Right lobe of liver (tissue), 6 donors: ENCODE measurements around the gene CTPS2. TPM values are rescaled to one million over a fixed set of nuclear protein-coding genes. Genes with fewer than 3 reads are reported as not detected.
"Not testable (repeated sequence)": the region's sequence is repeated elsewhere in the genome, so short reads cannot be mapped to it uniquely, and the experiment has no call there.

Experiments used
- ATAC-seq, 4 donors: fragments of 200-7000 bp; cut with Tn5 transposase; one replicate each; pipeline ENCODE4 v1.9.1; 2020; ENCODE audit warnings: mild to moderate bottlenecking in 4 of 4, moderate library complexity in 4 of 4
- DNase-seq, 3 donors: peaks; one replicate each; pipeline ENCODE4 v3.0.0-alpha.2; 2020
- H3K27ac ChIP-seq, 3 donors: fragments of 200-600 bp; one replicate each; pipeline ENCODE4 v1.8.0; 2022
- H3K27me3 ChIP-seq, 2 donors: fragments of 200-600 bp; one replicate each; pipeline ENCODE4 v1.8.0; 2022
- H3K36me3 ChIP-seq, 4 donors: fragments of 200-600 bp; sonication (generic) in 1 of 4; one replicate each; pipeline versions ENCODE4 v1.5.1 to v1.8.0; 2017 to 2022; ENCODE audit warnings: control low read depth in 1 of 4
- H3K4me1 ChIP-seq, 4 donors: fragments of 200-600 bp; sonication (generic) in 1 of 4; one replicate each; pipeline versions ENCODE4 v1.5.1 to v1.8.0; 2017 to 2022; ENCODE audit warnings: control low read depth in 1 of 4
- H3K4me3 ChIP-seq, 3 donors: fragments of 200-600 bp; one replicate each; pipeline ENCODE4 v1.8.0; 2022
- H3K9me3 ChIP-seq, 4 donors: fragments of 200-600 bp; sonication (generic) in 1 of 4; one replicate each; pipeline versions ENCODE4 v1.5.1 to v1.8.0; 2017 to 2022; ENCODE audit warnings: control low read depth in 1 of 4
- CTCF ChIP-seq, 4 donors: fragments of 200-600 bp in 3 of 4; fragments of 450-650 bp in 1 of 4; IDR thresholded peaks; one replicate each; pipeline versions ENCODE4 v1.5.1 to v1.8.0; 2016 to 2022; ENCODE audit warnings: antibody characterized with exemption in 4 of 4, mild to moderate bottlenecking in 2 of 4
- POLR2A ChIP-seq: fragments of 450-650 bp; IDR thresholded peaks from one replicate; pipeline ENCODE4 v1.6.1; 2017; ENCODE audit warnings: antibody characterized with exemption, mild to moderate bottlenecking
- WGBS: methylation state at CpG from one replicate; pipeline ENCODE4 v1.1.6; 2018; ENCODE audit warnings: low coverage, low lambda C conversion rate; ENCODE audit not compliant: insufficient coverage; ENCODE audit errors: missing lambda C conversion rate; 5-methylcytosine and 5-hydroxymethylcytosine counted together
- intact Hi-C, 2 donors: fragments of 100-400 bp; cut with DNase I; formaldehyde crosslinking; loops; one replicate each; pipeline versions ENCODE4 v1.11.2 to v1.14.1; 2022
- total RNA-seq, 6 experiments: library from RNA; depleted of rRNA in 2 of 6; stranded (reverse); fragments of >200 nt in 2 of 6; fragmentation: NEBNext Ultra II Directional in 3 of 6; extraction: Animal tissue kit (Norgen Biotek cat#: 25700) in 3 of 6; gene quantifications; one replicate each; pipeline versions ENCODE4 v1.1.0 to v1.2.4, GENCODE V29; 2016 to 2023
- donor health status: DM: no; HTN: yes; CAD: no.
- donor health status: DM: no; HTN: no; CAD: no.
- donor health status: DM: no; HTN: no; CAD: no.
- donor health status: DM: no; HTN: yes; CAD: no.
- donor health status: DM: no; HTN: yes; CAD: no.

Gene CTPS2
- total RNA-seq, 6 experiments from 2014 or later, result 5.0 to 10.3 (median 8.8) TPM

GRCh38 chrX:16618422-16618821, 94.0 kb downstream of the CTPS2 start:
- Histone ChIP-seq H3K36me3 (no peaks in the 10 kb centered on the region), H3K4me3 (no peak overlapping the region), H3K4me1 (no peaks in the 10 kb centered on the region), H3K27ac (no peak overlapping the region), H3K27me3 (no peaks in the 10 kb centered on the region), H3K9me3 (no peaks in the 10 kb centered on the region)
- DNase-seq (no peak), ATAC-seq (no peak)
- intact Hi-C loops, result no loop called here
- 89% methylated on average over 1 of the region's 1 CpG for WGBS
- TF ChIP-seq CTCF (IDR thresholded peaks at IDR 0.05) (no peak), POLR2A (no peak)

GRCh38 chrX:16617382-16617781, 95.1 kb downstream of the CTPS2 start:
- intact Hi-C loops, result no loop called here
- no peak overlapping the region for H3K27ac ChIP-seq
- ATAC-seq, result no peak
- no peaks in the 10 kb centered on the region for H3K36me3 ChIP-seq
- H3K4me3 ChIP-seq, result no peak overlapping the region
- no peaks in the 10 kb centered on the region for H3K4me1 ChIP-seq
- TF ChIP-seq POLR2A (no peak), CTCF (IDR thresholded peaks at IDR 0.05) (no peak)
- WGBS, result 80% methylated on average over 1 of the region's 1 CpG
- no peak for DNase-seq
- H3K27me3 ChIP-seq, result no peaks in the 10 kb centered on the region
- no peaks in the 10 kb centered on the region for H3K9me3 ChIP-seq

- Histone ChIP-seq H3K9me3 (no peaks in the 10 kb centered on the region), H3K4me1 (no peaks in the 10 kb centered on the region), H3K4me3 (no peak overlapping the region), H3K27ac (no peak overlapping the region), H3K27me3 (no peaks in the 10 kb centered on the region), H3K36me3 (no peaks in the 10 kb centered on the region)
- no peak for ATAC-seq
- intact Hi-C loops, result no loop called here
- WGBS, result 49% methylated on average over 6 of the region's 6 CpGs
- no peak for TF ChIP-seq POLR2A
- TF ChIP-seq CTCF (IDR thresholded peaks at IDR 0.05), result no peak
- no peak for DNase-seq
These were observed 100.1 kb downstream of the CTPS2 start for GRCh38 chrX:16612257-16612897.

GRCh38 chrX:16610654-16611053, 101.8 kb downstream of the CTPS2 start:
- H3K27me3 ChIP-seq, H3K36me3 ChIP-seq, DNase-seq, intact Hi-C loops, ATAC-seq, H3K4me1 ChIP-seq, H3K9me3 ChIP-seq, H3K27ac ChIP-seq, H3K4me3 ChIP-seq: not testable (repeated sequence)
- WGBS, result 62% methylated on average over 3 of the region's 3 CpGs

GRCh38 chrX:16610121-16610621, 102.3 kb downstream of the CTPS2 start:
- no peak for ATAC-seq
- H3K4me3 ChIP-seq, result no peak overlapping the region
- no peak overlapping the region for H3K27ac ChIP-seq
- TF ChIP-seq CTCF (IDR thresholded peaks at IDR 0.05), result no peak
- TF ChIP-seq POLR2A, result no peak
- H3K27me3 ChIP-seq, result no peaks in the 10 kb centered on the region
- H3K4me1 ChIP-seq, result peaks cover 0 to under 1% (median 0%) of the 10 kb centered on the region in 4 donors
- intact Hi-C loops, result no loop called here
- 75% methylated on average over 1 of the region's 1 CpG for WGBS
- no peaks in the 10 kb centered on the region for H3K9me3 ChIP-seq
- H3K36me3 ChIP-seq, result no peaks in the 10 kb centered on the region
- DNase-seq, result no peak
